GM12873 (cell line): ENCODE data around the gene MIEF1.

ENCODE experiments used
- CTCF ChIP-seq: IDR thresholded peaks from 2 replicates; pipeline ENCODE4 v1.5.1; 2012; ENCODE audit warnings: low read depth, mild to moderate bottlenecking, moderate library complexity, low read length, control low read depth; ENCODE audit not compliant: insufficient read depth; ENCODE audit errors: missing control alignments

MIEF1 gene

GRCh38 chr22:39530692-39531331 is 28.7 kb downstream of the MIEF1 start:
- TF ChIP-seq CTCF, result peak; percentile 36

GRCh38 chr22:39532215-39533073 is 30.4 kb downstream of the MIEF1 start, which contains the start of gene RPS19BP1:
TSS of gene RPS19BP1 (minus strand) at chr22:39532748. CDS start at chr22:39532738, 10 bp downstream.
- no peak for TF ChIP-seq CTCF

GRCh38 chr22:39534092-39534506 is 32.0 kb downstream of the MIEF1 start:
- no peak for TF ChIP-seq CTCF

GRCh38 chr22:39534591-39535356 is 32.7 kb downstream of the MIEF1 start:
- peak; percentile 81 for TF ChIP-seq CTCF

GRCh38 chr22:39535357-39535725 is 33.3 kb downstream of the MIEF1 start:
- no peak for TF ChIP-seq CTCF

- no peak for TF ChIP-seq CTCF
Observed at GRCh38 chr22:39535831-39536449, 33.9 kb downstream of the MIEF1 start.
